DOHH2 (cell line): ENCODE results near the gene HNRNPLL.

Experiments
- H3F3A ChIP-seq: fragments of 200-600 bp; sonication (generic), shearing (Covaris generic); 2 replicates; pipeline ENCODE4 v1.6.0; 2016; ENCODE audit warnings: antibody characterized with exemption, mild to moderate bottlenecking; ENCODE audit not compliant: control insufficient read depth, insufficient read depth
- H3K27ac ChIP-seq: fragments of 200-600 bp; sonication (generic); 2 replicates; pipeline ENCODE4 v1.5.1; 2014; ENCODE audit warnings: low read depth, mild to moderate bottlenecking, low read length, moderate library complexity
- H3K27me3 ChIP-seq: fragments of 200-600 bp; sonication (generic); 2 replicates; pipeline ENCODE4 v1.6.1; 2014; ENCODE audit warnings: mild to moderate bottlenecking, low read length, mixed read lengths; ENCODE audit not compliant: control insufficient read depth
- H3K36me3 ChIP-seq: fragments of 200-600 bp; sonication (generic); 2 replicates; pipeline ENCODE4 v1.6.1; 2014; ENCODE audit warnings: mild to moderate bottlenecking, low read length, moderate library complexity, mixed read lengths; ENCODE audit not compliant: control insufficient read depth
- H3K4me1 ChIP-seq: fragments of 200-600 bp; sonication (generic); 2 replicates; pipeline ENCODE4 v1.6.1; 2014; ENCODE audit warnings: mild to moderate bottlenecking, low read length, mixed read lengths; ENCODE audit not compliant: control insufficient read depth
- H3K4me2 ChIP-seq: fragments of 200-600 bp; sonication (generic); 2 replicates; pipeline ENCODE4 v1.6.0; 2014; ENCODE audit warnings: mild to moderate bottlenecking, low read length, moderate library complexity
- H3K4me3 ChIP-seq: fragments of 200-600 bp; sonication (generic); 2 replicates; pipeline ENCODE4 v1.5.1; 2014; ENCODE audit warnings: mild to moderate bottlenecking, low read length, mixed read lengths
- H3K79me2 ChIP-seq: fragments of 200-600 bp; sonication (generic); 2 replicates; pipeline ENCODE4 v1.6.1; 2014; ENCODE audit warnings: mild to moderate bottlenecking, low read length, mixed read lengths; ENCODE audit not compliant: control insufficient read depth
- H3K9me2 ChIP-seq: fragments of 200-600 bp; sonication (generic); replicated peaks from 2 replicates; pipeline ENCODE4 v1.6.1; 2014; ENCODE audit warnings: mild to moderate bottlenecking, low read length, mixed read lengths; ENCODE audit not compliant: control insufficient read depth
- H3K9me3 ChIP-seq: fragments of 200-600 bp; sonication (generic); 2 replicates; pipeline ENCODE4 v1.6.1; 2014; ENCODE audit warnings: antibody characterized with exemption, low read length, mixed read lengths; ENCODE audit not compliant: control insufficient read depth, insufficient read depth
- H4K20me1 ChIP-seq: fragments of 200-600 bp; sonication (generic); 2 replicates; pipeline ENCODE4 v1.6.0; 2014; ENCODE audit warnings: low read depth, mild to moderate bottlenecking, antibody characterized with exemption, low read length, moderate library complexity; ENCODE audit not compliant: control insufficient read depth, insufficient read depth
- CTCF ChIP-seq: fragments of 200-600 bp; sonication (generic); IDR thresholded peaks from one replicate; pipeline ENCODE4 v1.5.1; 2014; ENCODE audit warnings: antibody characterized with exemption, mild to moderate bottlenecking, low read depth, low read length; ENCODE audit not compliant: poor library complexity, severe bottlenecking
- EZH2phosphoT487 ChIP-seq: fragments of 200-600 bp; sonication (generic); IDR thresholded peaks from 2 replicates; pipeline ENCODE4 v1.6.1; 2017; ENCODE audit warnings: borderline replicate concordance, mild to moderate bottlenecking, antibody characterized with exemption, low read length, moderate library complexity, mixed read lengths

The HNRNPLL gene

GRCh38 chr2:38600242-38600891 lies 2.4 kb downstream of the HNRNPLL start:
- H3K27me3 ChIP-seq = peaks cover 86% of the 10 kb centered on the region
- no peak overlapping the region for H3K27ac ChIP-seq
- H3K4me2 ChIP-seq = no peak overlapping the region
- H3K4me1 ChIP-seq = peaks cover 22% of the 10 kb centered on the region
- TF ChIP-seq CTCF (no peak), EZH2phosphoT487 (no peak)
- peaks cover 9% of the 10 kb centered on the region for H3F3A ChIP-seq
- H3K9me3 ChIP-seq = no peaks in the 10 kb centered on the region
- no peaks in the 10 kb centered on the region for H3K36me3 ChIP-seq
- no peak overlapping the region for H3K4me3 ChIP-seq
- no peaks in the 10 kb centered on the region for H3K79me2 ChIP-seq
- H4K20me1 ChIP-seq = peaks cover 9% of the 10 kb centered on the region; the same call in 1 of the 2 replicates
- H3K9me2 ChIP-seq = no peaks in the 10 kb centered on the region

- Histone ChIP-seq H3K4me1 (peaks cover 20% of the 10 kb centered on the region), H3F3A (peaks cover 9% of the 10 kb centered on the region), H3K36me3 (no peaks in the 10 kb centered on the region), H4K20me1 (peaks cover 9% of the 10 kb centered on the region; the same call in 1 of the 2 replicates), H3K4me2 (no peak overlapping the region), H3K27ac (no peak overlapping the region), H3K9me2 (no peaks in the 10 kb centered on the region), H3K9me3 (no peaks in the 10 kb centered on the region), H3K27me3 (peaks cover 82% of the 10 kb centered on the region), H3K79me2 (no peaks in the 10 kb centered on the region), H3K4me3 (no peak overlapping the region)
- no peak for TF ChIP-seq EZH2phosphoT487
- no peak for TF ChIP-seq CTCF
These were observed 3.0 kb downstream of the HNRNPLL start for GRCh38 chr2:38599706-38600105.

GRCh38 chr2:38598991-38599295 lies 3.8 kb downstream of the HNRNPLL start:
- Histone ChIP-seq H3K27me3 (peaks cover 77% of the 10 kb centered on the region), H3K36me3 (no peaks in the 10 kb centered on the region), H3K79me2 (no peaks in the 10 kb centered on the region), H3K4me3 (no peak overlapping the region), H3K9me3 (no peaks in the 10 kb centered on the region), H3K4me1 (peaks cover 20% of the 10 kb centered on the region), H3K27ac (no peak overlapping the region), H3F3A (peaks cover 9% of the 10 kb centered on the region), H4K20me1 (peaks cover 7% of the 10 kb centered on the region; the same call in 1 of the 2 replicates), H3K9me2 (no peaks in the 10 kb centered on the region), H3K4me2 (no peak overlapping the region)
- no peak for TF ChIP-seq EZH2phosphoT487
- no peak for TF ChIP-seq CTCF
